K562 (cell line): ENCODE results near the gene GXYLT2. TPM values are rescaled to one million over a fixed set of nuclear protein-coding genes. Genes with fewer than 3 reads are reported as not detected.
A peak's percentile ranks its signal among the peaks of the same experiment; 100 is the strongest.

Experiments
- GATA2 ChIP-seq: sonication (generic); formaldehyde crosslinking; IDR thresholded peaks from 2 replicates; pipeline ENCODE4 v1.4.0; 2020; ENCODE audit warnings: mild to moderate bottlenecking, missing genetic modification reagents
- HLTF ChIP-seq: fragments of 450-650 bp; IDR thresholded peaks from 2 replicates; pipeline ENCODE4 v1.6.1; 2016
- NONO ChIP-seq, 2 experiments: fragments of 200-400 bp in 1 of 2; fragments of 450-650 bp in 1 of 2; formaldehyde crosslinking in 1 of 2; IDR thresholded peaks; 2 replicates each; pipeline ENCODE4 v1.6.1; 2017; ENCODE audit warnings: low read depth in 2 of 2, mild to moderate bottlenecking in 2 of 2, moderate library complexity in 2 of 2, low read length in 1 of 2
- RBM17 ChIP-seq: fragments of 200-400 bp; formaldehyde crosslinking; IDR thresholded peaks from 2 replicates; pipeline ENCODE4 v1.6.1; 2017; ENCODE audit warnings: low read depth, mild to moderate bottlenecking, low read length, borderline replicate concordance
- RHOXF2B ChIP-seq: fragments of 250-450 bp; sonication (Bioruptor Pico); conservative IDR thresholded peaks from 2 replicates; pipeline ENCODE4 v1.5.1; 2021
- ZNF584 ChIP-seq: fragments of 200-800 bp; sonication (Bioruptor generic); IDR thresholded peaks from 2 replicates; pipeline ENCODE4 v1.6.1; 2016; ENCODE audit warnings: low read depth, mild to moderate bottlenecking, missing genetic modification characterization, missing compliant biosample characterization
- polyA plus RNA-seq, 8 experiments: library from polyadenylated mRNA; depleted of rRNA in 4 of 8; stranded (reverse) in 5 of 8; unstranded in 3 of 8; fragments of >200 nt; fragmentation: Nextera tagmentation in 2 of 8; fragmentation: Illumina TruSeq in 1 of 8; extraction: Ambion mirVana in 2 of 8; extraction: Trizol in 1 of 8; gene quantifications; 2 replicates each; pipeline versions ENCODE4 v1.2.1 to v1.2.3, GENCODE V29; 2011 to 2014; ENCODE audit warnings: inconsistent platforms in 1 of 8, missing spikeins in 1 of 8
- total RNA-seq, 7 experiments: library from RNA; depleted of rRNA in 6 of 7; stranded (reverse); fragments of >200 nt in 6 of 7; fragmentation: Illumina TruSeq in 2 of 7; extraction: Trizol in 2 of 7; gene quantifications; 2 replicates each; pipeline versions ENCODE4 v1.2.1 to v1.2.3, GENCODE V29; 2011 to 2021; ENCODE audit warnings: low replicate concordance in 1 of 7
- TF ChIP-seq, protein P1 (sequence below): fragments of 250-450 bp; sonication (Bioruptor Pico); IDR thresholded peaks from 2 replicates; pipeline ENCODE4 v1.8.0; 2021; ENCODE audit warnings: borderline replicate concordance, mild to moderate bottlenecking, moderate library complexity; ENCODE audit not compliant: poor library complexity, severe bottlenecking
- TF ChIP-seq, protein P2 (sequence below), 2 experiments: fragments of 450-650 bp; formaldehyde crosslinking in 1 of 2; IDR thresholded peaks; 2 replicates each; pipeline versions ENCODE4 v1.4.0 to v1.6.1; 2014 to 2020; ENCODE audit warnings: mild to moderate bottlenecking in 2 of 2, borderline replicate concordance in 1 of 2, low read depth in 1 of 2
- TF ChIP-seq, protein P3 (sequence below): fragments of 250-450 bp; sonication (Bioruptor Pico); IDR thresholded peaks from 2 replicates; pipeline ENCODE4 v1.4.0; 2020; ENCODE audit warnings: mild to moderate bottlenecking, moderate library complexity
- TF ChIP-seq, protein P4 (sequence below): IDR thresholded peaks from 2 replicates; pipeline ENCODE4 v1.6.1; 2011; ENCODE audit warnings: borderline replicate concordance, low read depth, mild to moderate bottlenecking, moderate library complexity, low read length; ENCODE audit not compliant: insufficient read depth, poor library complexity, severe bottlenecking

The GXYLT2 gene
- total and polyA plus RNA-seq, 9 of the 15 experiments (the other 6 are each of a cell fraction or from before 2014, with no cell fraction given): 0.71 to 6.0 (median 3.3) TPM

DNA sequence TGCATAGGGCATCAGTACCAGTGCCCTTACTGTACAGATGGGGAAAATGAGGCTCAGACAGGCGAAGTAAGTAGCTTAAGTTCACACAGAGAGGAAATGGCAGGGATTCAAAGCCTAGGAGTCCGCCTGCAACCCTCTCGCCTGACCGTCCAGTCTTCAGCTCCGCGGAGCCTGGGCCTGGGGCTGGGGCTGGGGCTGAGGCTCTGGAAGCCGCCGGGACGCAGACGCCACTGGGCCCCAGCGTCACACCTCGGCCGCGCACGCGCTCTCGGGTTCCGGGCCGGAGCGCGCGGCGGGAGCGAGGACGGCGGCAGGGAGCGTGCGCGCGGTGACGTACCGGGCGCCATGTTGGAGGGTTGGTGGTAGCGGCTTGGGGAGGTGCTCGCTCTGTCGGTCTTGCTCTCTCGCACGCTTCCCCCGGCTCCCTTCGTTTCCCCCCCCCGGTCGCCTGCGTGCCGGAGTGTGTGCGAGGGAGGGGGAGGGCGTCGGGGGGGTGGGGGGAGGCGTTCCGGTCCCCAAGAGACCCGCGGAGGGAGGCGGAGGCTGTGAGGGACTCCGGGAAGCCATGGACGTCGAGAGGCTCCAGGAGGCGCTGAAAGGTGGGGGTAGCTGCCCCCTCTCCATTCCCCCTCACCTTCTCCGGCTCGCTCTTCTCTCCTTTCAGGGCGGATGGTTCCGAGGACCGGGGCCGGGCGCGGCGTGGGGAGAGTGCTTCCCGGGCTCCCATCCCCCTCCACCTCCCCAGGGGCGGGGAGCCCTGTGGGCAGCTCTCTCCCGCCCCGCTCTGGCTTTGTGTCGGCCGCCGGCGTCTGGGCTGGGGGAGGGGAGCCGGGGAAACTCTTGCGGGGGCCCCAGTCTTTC, 108.9 kb downstream of the GXYLT2 start, which contains the start of gene PPP4R2 (continued):
- TF ChIP-seq, protein P1, sequence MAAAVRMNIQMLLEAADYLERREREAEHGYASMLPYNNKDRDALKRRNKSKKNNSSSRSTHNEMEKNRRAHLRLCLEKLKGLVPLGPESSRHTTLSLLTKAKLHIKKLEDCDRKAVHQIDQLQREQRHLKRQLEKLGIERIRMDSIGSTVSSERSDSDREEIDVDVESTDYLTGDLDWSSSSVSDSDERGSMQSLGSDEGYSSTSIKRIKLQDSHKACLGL (CRISPR knock-in tag): no peak
- TF ChIP-seq, protein P2, sequence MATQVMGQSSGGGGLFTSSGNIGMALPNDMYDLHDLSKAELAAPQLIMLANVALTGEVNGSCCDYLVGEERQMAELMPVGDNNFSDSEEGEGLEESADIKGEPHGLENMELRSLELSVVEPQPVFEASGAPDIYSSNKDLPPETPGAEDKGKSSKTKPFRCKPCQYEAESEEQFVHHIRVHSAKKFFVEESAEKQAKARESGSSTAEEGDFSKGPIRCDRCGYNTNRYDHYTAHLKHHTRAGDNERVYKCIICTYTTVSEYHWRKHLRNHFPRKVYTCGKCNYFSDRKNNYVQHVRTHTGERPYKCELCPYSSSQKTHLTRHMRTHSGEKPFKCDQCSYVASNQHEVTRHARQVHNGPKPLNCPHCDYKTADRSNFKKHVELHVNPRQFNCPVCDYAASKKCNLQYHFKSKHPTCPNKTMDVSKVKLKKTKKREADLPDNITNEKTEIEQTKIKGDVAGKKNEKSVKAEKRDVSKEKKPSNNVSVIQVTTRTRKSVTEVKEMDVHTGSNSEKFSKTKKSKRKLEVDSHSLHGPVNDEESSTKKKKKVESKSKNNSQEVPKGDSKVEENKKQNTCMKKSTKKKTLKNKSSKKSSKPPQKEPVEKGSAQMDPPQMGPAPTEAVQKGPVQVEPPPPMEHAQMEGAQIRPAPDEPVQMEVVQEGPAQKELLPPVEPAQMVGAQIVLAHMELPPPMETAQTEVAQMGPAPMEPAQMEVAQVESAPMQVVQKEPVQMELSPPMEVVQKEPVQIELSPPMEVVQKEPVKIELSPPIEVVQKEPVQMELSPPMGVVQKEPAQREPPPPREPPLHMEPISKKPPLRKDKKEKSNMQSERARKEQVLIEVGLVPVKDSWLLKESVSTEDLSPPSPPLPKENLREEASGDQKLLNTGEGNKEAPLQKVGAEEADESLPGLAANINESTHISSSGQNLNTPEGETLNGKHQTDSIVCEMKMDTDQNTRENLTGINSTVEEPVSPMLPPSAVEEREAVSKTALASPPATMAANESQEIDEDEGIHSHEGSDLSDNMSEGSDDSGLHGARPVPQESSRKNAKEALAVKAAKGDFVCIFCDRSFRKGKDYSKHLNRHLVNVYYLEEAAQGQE (IDR thresholded peaks at IDR 0.05; ENCODE audit: borderline replicate concordance): no peak
- TF ChIP-seq, protein P2 (CRISPR knock-in tag; IDR thresholded peaks at IDR 0.05; ENCODE audit: low read depth): 0 out of 2 replicates have a peak, but pooled peaks have one; percentile 44
- no peak for TF ChIP-seq GATA2 (CRISPR knock-in tag)
- TF ChIP-seq, protein P3, sequence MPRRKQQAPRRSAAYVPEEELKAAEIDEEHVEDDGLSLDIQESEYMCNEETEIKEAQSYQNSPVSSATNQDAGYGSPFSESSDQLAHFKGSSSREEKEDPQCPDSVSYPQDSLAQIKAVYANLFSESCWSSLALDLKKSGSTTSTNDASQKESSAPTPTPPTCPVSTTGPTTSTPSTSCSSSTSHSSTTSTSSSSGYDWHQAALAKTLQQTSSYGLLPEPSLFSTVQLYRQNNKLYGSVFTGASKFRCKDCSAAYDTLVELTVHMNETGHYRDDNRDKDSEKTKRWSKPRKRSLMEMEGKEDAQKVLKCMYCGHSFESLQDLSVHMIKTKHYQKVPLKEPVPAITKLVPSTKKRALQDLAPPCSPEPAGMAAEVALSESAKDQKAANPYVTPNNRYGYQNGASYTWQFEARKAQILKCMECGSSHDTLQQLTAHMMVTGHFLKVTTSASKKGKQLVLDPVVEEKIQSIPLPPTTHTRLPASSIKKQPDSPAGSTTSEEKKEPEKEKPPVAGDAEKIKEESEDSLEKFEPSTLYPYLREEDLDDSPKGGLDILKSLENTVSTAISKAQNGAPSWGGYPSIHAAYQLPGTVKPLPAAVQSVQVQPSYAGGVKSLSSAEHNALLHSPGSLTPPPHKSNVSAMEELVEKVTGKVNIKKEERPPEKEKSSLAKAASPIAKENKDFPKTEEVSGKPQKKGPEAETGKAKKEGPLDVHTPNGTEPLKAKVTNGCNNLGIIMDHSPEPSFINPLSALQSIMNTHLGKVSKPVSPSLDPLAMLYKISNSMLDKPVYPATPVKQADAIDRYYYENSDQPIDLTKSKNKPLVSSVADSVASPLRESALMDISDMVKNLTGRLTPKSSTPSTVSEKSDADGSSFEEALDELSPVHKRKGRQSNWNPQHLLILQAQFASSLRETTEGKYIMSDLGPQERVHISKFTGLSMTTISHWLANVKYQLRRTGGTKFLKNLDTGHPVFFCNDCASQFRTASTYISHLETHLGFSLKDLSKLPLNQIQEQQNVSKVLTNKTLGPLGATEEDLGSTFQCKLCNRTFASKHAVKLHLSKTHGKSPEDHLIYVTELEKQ (CRISPR knock-in tag): no peak
- no peak for TF ChIP-seq ZNF584 (CRISPR knock-in tag)
- no peak for TF ChIP-seq HLTF
- no peak; a peak in 1 of 4 replicates for TF ChIP-seq NONO (IDR thresholded peaks at IDR 0.05; ENCODE audit: low read depth in 2 of 2, low read length in 1 of 2)
- no peak for TF ChIP-seq RBM17
- TF ChIP-seq, protein P4, sequence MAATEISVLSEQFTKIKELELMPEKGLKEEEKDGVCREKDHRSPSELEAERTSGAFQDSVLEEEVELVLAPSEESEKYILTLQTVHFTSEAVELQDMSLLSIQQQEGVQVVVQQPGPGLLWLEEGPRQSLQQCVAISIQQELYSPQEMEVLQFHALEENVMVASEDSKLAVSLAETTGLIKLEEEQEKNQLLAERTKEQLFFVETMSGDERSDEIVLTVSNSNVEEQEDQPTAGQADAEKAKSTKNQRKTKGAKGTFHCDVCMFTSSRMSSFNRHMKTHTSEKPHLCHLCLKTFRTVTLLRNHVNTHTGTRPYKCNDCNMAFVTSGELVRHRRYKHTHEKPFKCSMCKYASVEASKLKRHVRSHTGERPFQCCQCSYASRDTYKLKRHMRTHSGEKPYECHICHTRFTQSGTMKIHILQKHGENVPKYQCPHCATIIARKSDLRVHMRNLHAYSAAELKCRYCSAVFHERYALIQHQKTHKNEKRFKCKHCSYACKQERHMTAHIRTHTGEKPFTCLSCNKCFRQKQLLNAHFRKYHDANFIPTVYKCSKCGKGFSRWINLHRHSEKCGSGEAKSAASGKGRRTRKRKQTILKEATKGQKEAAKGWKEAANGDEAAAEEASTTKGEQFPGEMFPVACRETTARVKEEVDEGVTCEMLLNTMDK: no peak
- no peak for TF ChIP-seq RHOXF2B (CRISPR knock-in tag)
